Measurements from ENCODE around the gene THUMPD3. TPM values are rescaled to one million over a fixed set of nuclear protein-coding genes. Genes with fewer than 3 reads are reported as not detected.

Gene THUMPD3
- total and polyA plus RNA-seq, 7 donors = 40.0 to 70.5 (median 55.0) TPM

DNA sequence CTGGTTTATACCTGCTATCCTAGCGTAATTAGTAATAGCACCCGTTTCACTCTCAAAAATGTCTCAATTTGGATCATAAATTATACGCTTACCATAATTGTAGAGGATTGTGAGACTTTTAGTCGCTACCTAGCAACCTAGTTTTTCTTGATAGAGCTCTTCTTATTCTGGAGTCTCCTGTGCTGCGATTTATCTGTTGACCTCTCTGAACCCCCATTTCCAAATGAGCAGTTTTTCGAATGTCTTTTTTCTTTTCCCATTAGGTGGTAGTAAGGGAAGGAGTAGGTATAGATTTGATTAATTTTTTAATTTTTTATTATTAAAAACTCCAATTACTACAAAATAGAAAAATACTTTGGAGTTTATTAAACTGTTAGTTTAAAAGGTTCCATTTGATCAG is 45.2 kb downstream of the THUMPD3 start:
- Histone ChIP-seq H3K27ac (peak overlapping the region; percentile 4), H3K4me3 (no peak overlapping the region), H3K4me1 (peaks cover 95% of the 10 kb centered on the region), H3K27me3 (ENCODE audit: insufficient read depth in 3 of 3, low read length in 2 of 3) (no peaks in the 10 kb centered on the region), H3K36me3 (ENCODE audit: insufficient read depth in 1 of 2, low read depth in 1 of 2) (no peaks in the 10 kb centered on the region), H3K9me3 (no peaks in the 10 kb centered on the region)
- intact Hi-C loops (cut with DNase I) = no loop called here
- no peak for ATAC-seq
- no peak for DNase-seq
- 88 to 91% (median 90%) methylated on average over 6 of the region's 6 CpGs for WGBS, 3 donors
- TF ChIP-seq CTCF (IDR thresholded peaks at IDR 0.05) = no peak

DNA sequence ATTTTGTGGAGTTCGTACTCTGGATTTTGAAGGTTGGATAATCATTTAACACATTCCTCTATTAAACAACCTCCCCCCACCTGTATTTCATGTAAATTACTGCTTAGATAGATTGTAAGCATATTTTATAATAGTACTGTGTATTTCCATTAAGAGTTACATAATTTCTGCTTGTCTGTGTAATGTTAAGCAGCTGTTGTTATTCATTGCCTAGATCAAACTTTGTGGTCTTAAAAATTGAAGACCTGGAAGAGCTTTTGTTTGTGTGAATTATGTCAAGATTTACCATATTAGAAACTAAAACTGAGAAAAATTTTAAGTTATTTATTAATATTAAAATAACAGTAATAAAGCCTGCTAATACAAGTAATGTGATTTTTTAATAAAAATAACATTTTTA is 45.7 kb downstream of the THUMPD3 start:
- Histone ChIP-seq H3K36me3 (ENCODE audit: insufficient read depth in 1 of 2, low read depth in 1 of 2) (no peaks in the 10 kb centered on the region), H3K27me3 (ENCODE audit: insufficient read depth in 3 of 3, low read length in 2 of 3) (no peaks in the 10 kb centered on the region), H3K27ac (peak overlapping the region; percentile 4), H3K4me3 (no peak overlapping the region), H3K4me1 (peaks cover 91% of the 10 kb centered on the region), H3K9me3 (no peaks in the 10 kb centered on the region)
- intact Hi-C loops (cut with DNase I) = no loop called here
- no peak for TF ChIP-seq CTCF (IDR thresholded peaks at IDR 0.05)
- ATAC-seq (no peak), DNase-seq (no peak)
- 75 to 86% (median 82%) methylated on average over 1 of the region's 1 CpG for WGBS, 3 donors

DNA sequence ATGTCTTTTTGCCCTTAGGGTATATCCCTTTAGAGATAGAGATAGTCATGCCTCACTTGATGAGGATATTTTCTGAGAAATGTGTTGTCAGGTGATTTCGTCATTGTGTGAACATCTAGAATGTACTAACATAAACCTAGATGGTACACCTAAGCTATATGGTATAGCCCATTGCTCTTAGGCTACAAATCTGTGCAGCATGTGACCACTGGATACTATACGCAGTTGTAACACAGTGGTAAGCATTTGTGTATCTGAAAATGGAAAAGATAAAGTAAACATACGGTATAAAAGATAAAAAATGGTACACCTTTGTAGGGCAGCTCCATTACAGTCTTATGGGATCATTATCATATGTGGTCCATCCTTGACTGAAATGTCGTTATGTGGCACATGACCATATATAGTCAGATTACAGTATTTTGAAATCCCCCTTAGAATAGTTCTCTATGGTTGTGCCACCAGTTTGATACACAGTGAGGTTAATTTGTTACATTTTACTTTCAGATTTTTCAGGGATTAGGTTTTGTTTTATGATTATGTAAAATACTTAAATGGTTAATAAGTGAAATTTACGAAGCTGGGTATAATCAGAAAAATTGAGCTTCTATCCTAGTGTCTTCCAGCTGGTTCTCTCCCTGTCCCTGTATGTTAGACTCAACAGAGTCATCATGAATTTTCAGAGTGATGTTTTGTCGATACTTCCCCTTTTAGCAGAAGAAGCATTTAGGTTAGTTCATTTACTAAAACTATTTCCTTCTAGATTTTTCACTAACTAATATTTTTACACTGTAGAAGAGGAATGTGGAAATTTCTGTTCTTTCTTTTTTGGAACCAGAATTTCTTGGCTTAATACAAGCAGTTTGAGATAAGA is 47.4 kb downstream of the THUMPD3 start:
- TF ChIP-seq CTCF (IDR thresholded peaks at IDR 0.05) = no peak
- WGBS, 3 donors = 72 to 87% (median 76%) methylated on average over 6 of the region's 6 CpGs
- intact Hi-C loops (cut with DNase I) = no loop called here

GRCh38 chr3:9411302-9411701 is 48.4 kb downstream of the THUMPD3 start:
- Histone ChIP-seq H3K27me3 (ENCODE audit: insufficient read depth in 3 of 3, low read length in 2 of 3) (no peaks in the 10 kb centered on the region), H3K36me3 (ENCODE audit: insufficient read depth in 1 of 2, low read depth in 1 of 2) (no peaks in the 10 kb centered on the region), H3K4me3 (no peak overlapping the region), H3K27ac (no peak overlapping the region), H3K4me1 (peaks cover 84% of the 10 kb centered on the region), H3K9me3 (no peaks in the 10 kb centered on the region)
- TF ChIP-seq CTCF (IDR thresholded peaks at IDR 0.05) = no peak
- no peak for ATAC-seq
- no peak for DNase-seq
- 30 to 69% (median 41%) methylated on average over 1 of the region's 1 CpG for WGBS, 3 donors
- intact Hi-C loops (cut with DNase I) = no loop called here

More for the DNA sequence above, 47.4 kb downstream of the THUMPD3 start:
- Histone ChIP-seq H3K36me3 (ENCODE audit: insufficient read depth in 1 of 2, low read depth in 1 of 2) (no peaks in the 10 kb centered on the region), H3K27me3 (ENCODE audit: insufficient read depth in 3 of 3, low read length in 2 of 3) (no peaks in the 10 kb centered on the region), H3K4me3 (no peak overlapping the region), H3K27ac (no peak overlapping the region), H3K4me1 (peaks cover 84% of the 10 kb centered on the region), H3K9me3 (no peaks in the 10 kb centered on the region)
- no peak for ATAC-seq
- DNase-seq = no peak

Data from psoas muscle (tissue), 8 donors.